Pons (tissue), 1 donor: ENCODE data around the gene IGSF3.
"Not testable (repeated sequence)": the region's sequence is repeated elsewhere in the genome, so short reads cannot be mapped to it uniquely, and the experiment has no call there.

Experiments used
- DNase-seq: peaks from one replicate; pipeline ENCODE4 v3.0.0-alpha.2; 2016; ENCODE audit warnings: low spot score

Gene IGSF3

GRCh38 chr1:116574581-116575291, 92.8 kb downstream of the IGSF3 start:
- DNase-seq, result peak; percentile 80

- DNase-seq, result no peak
Measured at GRCh38 chr1:116573431-116574095, 94.0 kb downstream of the IGSF3 start.

GRCh38 chr1:116572771-116573430, 94.6 kb downstream of the IGSF3 start:
- DNase-seq, result no peak

- DNase-seq, result no peak
Measured at GRCh38 chr1:116572099-116572498, 95.4 kb downstream of the IGSF3 start.

- DNase-seq, result no peak
Measured at GRCh38 chr1:116571215-116571919, 96.2 kb downstream of the IGSF3 start.

GRCh38 chr1:116570358-116571214, 96.9 kb downstream of the IGSF3 start, which contains the start of gene CD58:
TSS of gene CD58 (minus strand) at chr1:116571026. CDS start at chr1:116570972, 54 bp downstream.
- DNase-seq, result peak; percentile 61

GRCh38 chr1:116569776-116570357, 97.7 kb downstream of the IGSF3 start:
- no peak for DNase-seq

- DNase-seq, result no peak
Measured at GRCh38 chr1:116569381-116569670, 98.2 kb downstream of the IGSF3 start.

GRCh38 chr1:116568662-116569380, 98.7 kb downstream of the IGSF3 start:
- no peak for DNase-seq

- no peak for DNase-seq
Measured at GRCh38 chr1:116567790-116568661, 99.5 kb downstream of the IGSF3 start.

GRCh38 chr1:116565222-116565621, 102.3 kb downstream of the IGSF3 start:
- DNase-seq, result no peak

- no peak for DNase-seq
Measured at GRCh38 chr1:116564426-116564825, 103.1 kb downstream of the IGSF3 start.

- not testable (repeated sequence) for DNase-seq
Measured at GRCh38 chr1:116562465-116562864, 105.1 kb downstream of the IGSF3 start.

- DNase-seq, result no peak
Measured at GRCh38 chr1:116561563-116561962, 106.0 kb downstream of the IGSF3 start.

GRCh38 chr1:116560704-116561490, 106.6 kb downstream of the IGSF3 start:
- DNase-seq, result no peak

GRCh38 chr1:116559304-116559761, 108.2 kb downstream of the IGSF3 start:
- DNase-seq, result no peak

- DNase-seq, result no peak
Measured at GRCh38 chr1:116558571-116558970, 109.0 kb downstream of the IGSF3 start.

- no peak for DNase-seq
Measured at GRCh38 chr1:116558140-116558549, 109.4 kb downstream of the IGSF3 start.
